ENCODE results near the gene MS4A2. TPM values are rescaled to one million over a fixed set of nuclear protein-coding genes. Genes with fewer than 3 reads are reported as not detected.

The MS4A2 gene
- total RNA-seq, 1 experiment from 2014 or later, result not detected

DNA sequence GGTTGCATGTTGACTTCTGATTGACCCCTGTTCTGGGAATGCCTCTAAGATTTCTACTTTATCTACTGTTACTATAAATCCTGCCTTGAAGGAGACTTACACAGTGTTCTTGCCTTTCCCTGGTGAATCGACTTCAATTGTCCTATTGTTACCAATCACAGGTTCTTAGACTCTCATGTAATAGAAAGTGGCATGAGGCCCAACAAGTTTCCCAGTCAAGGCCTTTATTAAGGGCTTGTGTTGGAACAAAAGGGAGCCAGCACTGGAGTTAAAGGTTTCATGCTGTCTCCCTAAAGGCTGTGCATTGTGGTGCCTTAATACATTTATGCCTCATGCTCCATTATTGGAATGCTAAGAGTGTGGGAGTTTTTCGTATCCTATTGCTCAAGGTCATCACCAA is 23.3 kb downstream of the MS4A2 start:
- no peak for DNase-seq
- intact Hi-C loops (cut with micrococcal nuclease; ENCODE audit: unreplicated experiment), result no loop called here
- ChIA-PET CTCF (no interaction called here), POLR2A (ENCODE audit: unreplicated experiment) (no interaction called here)
- Histone ChIP-seq H3F3A (ENCODE audit: insufficient read depth, low read depth) (no peaks in the 10 kb centered on the region), H3K27ac (no peak overlapping the region), H3K9me2 (ENCODE audit: insufficient read depth) (no peaks in the 10 kb centered on the region), H3K4me1 (replicated peaks; ENCODE audit: insufficient read depth) (no peaks in the 10 kb centered on the region), H4K20me1 (ENCODE audit: insufficient read depth) (no peaks in the 10 kb centered on the region), H3K9me3 (ENCODE audit: insufficient read depth, low read depth) (no peaks in the 10 kb centered on the region; the same call in 1 of the 2 replicates), H3K4me2 (no peak overlapping the region), H3K4me3 (no peak overlapping the region), H3K79me2 (ENCODE audit: low read depth) (no peaks in the 10 kb centered on the region), H2AFZ (no peak overlapping the region), H3K27me3 (ENCODE audit: insufficient read depth, low read depth) (no peaks in the 10 kb centered on the region), H3K36me3 (ENCODE audit: low read depth) (no peaks in the 10 kb centered on the region)
- TF ChIP-seq, protein P1, sequence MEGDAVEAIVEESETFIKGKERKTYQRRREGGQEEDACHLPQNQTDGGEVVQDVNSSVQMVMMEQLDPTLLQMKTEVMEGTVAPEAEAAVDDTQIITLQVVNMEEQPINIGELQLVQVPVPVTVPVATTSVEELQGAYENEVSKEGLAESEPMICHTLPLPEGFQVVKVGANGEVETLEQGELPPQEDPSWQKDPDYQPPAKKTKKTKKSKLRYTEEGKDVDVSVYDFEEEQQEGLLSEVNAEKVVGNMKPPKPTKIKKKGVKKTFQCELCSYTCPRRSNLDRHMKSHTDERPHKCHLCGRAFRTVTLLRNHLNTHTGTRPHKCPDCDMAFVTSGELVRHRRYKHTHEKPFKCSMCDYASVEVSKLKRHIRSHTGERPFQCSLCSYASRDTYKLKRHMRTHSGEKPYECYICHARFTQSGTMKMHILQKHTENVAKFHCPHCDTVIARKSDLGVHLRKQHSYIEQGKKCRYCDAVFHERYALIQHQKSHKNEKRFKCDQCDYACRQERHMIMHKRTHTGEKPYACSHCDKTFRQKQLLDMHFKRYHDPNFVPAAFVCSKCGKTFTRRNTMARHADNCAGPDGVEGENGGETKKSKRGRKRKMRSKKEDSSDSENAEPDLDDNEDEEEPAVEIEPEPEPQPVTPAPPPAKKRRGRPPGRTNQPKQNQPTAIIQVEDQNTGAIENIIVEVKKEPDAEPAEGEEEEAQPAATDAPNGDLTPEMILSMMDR (conservative IDR thresholded peaks at IDR 0.05), result no peak
- no peak for TF ChIP-seq EZH2 (IDR thresholded peaks at IDR 0.05; ENCODE audit: low read depth)
- no TSS peak for BruUV-seq (replicated peaks)

GRCh38 chr11:60116996-60117790 is 28.7 kb downstream of the MS4A2 start:
- H3K9me3 ChIP-seq (ENCODE audit: insufficient read depth, low read depth), result no peaks in the 10 kb centered on the region
- POLR2A ChIA-PET (ENCODE audit: unreplicated experiment), result no interaction called here
- H3K4me3 ChIP-seq, result no peak overlapping the region
- no peaks in the 10 kb centered on the region for H3K4me1 ChIP-seq (replicated peaks; ENCODE audit: insufficient read depth)
- no peaks in the 10 kb centered on the region for H3K79me2 ChIP-seq (ENCODE audit: low read depth)
- intact Hi-C loops (cut with micrococcal nuclease; ENCODE audit: unreplicated experiment), result no loop called here
- CTCF ChIA-PET, result no interaction called here
- H2AFZ ChIP-seq, result no peak overlapping the region
- H3K27me3 ChIP-seq (ENCODE audit: insufficient read depth, low read depth), result no peaks in the 10 kb centered on the region
- H4K20me1 ChIP-seq (ENCODE audit: insufficient read depth), result no peaks in the 10 kb centered on the region
- H3K9me2 ChIP-seq (ENCODE audit: insufficient read depth), result no peaks in the 10 kb centered on the region
- no peaks in the 10 kb centered on the region for H3F3A ChIP-seq (ENCODE audit: insufficient read depth, low read depth)
- DNase-seq, result no peak
- H3K36me3 ChIP-seq (ENCODE audit: low read depth), result no peaks in the 10 kb centered on the region
- H3K4me2 ChIP-seq, result no peak overlapping the region
- no peak overlapping the region for H3K27ac ChIP-seq
- TF ChIP-seq, protein P1 (conservative IDR thresholded peaks at IDR 0.05), result no peak
- BruUV-seq (replicated peaks), result no TSS peak

GRCh38 chr11:60118338-60118737 is 29.9 kb downstream of the MS4A2 start:
- CTCF ChIA-PET, result no interaction called here
- intact Hi-C loops (cut with micrococcal nuclease; ENCODE audit: unreplicated experiment), result no loop called here
- no peaks in the 10 kb centered on the region for H3K9me2 ChIP-seq (ENCODE audit: insufficient read depth)
- no peak for TF ChIP-seq EZH2 (IDR thresholded peaks at IDR 0.05; ENCODE audit: low read depth)
- TF ChIP-seq, protein P1 (conservative IDR thresholded peaks at IDR 0.05), result no peak; the same call in 1 of the 2 replicates
- no peaks in the 10 kb centered on the region for H3K27me3 ChIP-seq (ENCODE audit: insufficient read depth, low read depth)
- no peaks in the 10 kb centered on the region for H3K79me2 ChIP-seq (ENCODE audit: low read depth)
- DNase-seq, result no peak
- no peaks in the 10 kb centered on the region for H4K20me1 ChIP-seq (ENCODE audit: insufficient read depth)
- no peak overlapping the region for H2AFZ ChIP-seq
- H3K4me1 ChIP-seq (replicated peaks; ENCODE audit: insufficient read depth), result no peaks in the 10 kb centered on the region
- H3K4me3 ChIP-seq, result no peak overlapping the region
- no peaks in the 10 kb centered on the region for H3K36me3 ChIP-seq (ENCODE audit: low read depth)
- BruUV-seq (replicated peaks), result no TSS peak
- no peaks in the 10 kb centered on the region for H3K9me3 ChIP-seq (ENCODE audit: insufficient read depth, low read depth)
- H3K4me2 ChIP-seq, result no peak overlapping the region
- POLR2A ChIA-PET (ENCODE audit: unreplicated experiment), result no interaction called here
- H3K27ac ChIP-seq, result no peak overlapping the region
- no peaks in the 10 kb centered on the region for H3F3A ChIP-seq (ENCODE audit: insufficient read depth, low read depth)
